ENCODE results near the gene RIPPLY2.

Gene RIPPLY2

DNA sequence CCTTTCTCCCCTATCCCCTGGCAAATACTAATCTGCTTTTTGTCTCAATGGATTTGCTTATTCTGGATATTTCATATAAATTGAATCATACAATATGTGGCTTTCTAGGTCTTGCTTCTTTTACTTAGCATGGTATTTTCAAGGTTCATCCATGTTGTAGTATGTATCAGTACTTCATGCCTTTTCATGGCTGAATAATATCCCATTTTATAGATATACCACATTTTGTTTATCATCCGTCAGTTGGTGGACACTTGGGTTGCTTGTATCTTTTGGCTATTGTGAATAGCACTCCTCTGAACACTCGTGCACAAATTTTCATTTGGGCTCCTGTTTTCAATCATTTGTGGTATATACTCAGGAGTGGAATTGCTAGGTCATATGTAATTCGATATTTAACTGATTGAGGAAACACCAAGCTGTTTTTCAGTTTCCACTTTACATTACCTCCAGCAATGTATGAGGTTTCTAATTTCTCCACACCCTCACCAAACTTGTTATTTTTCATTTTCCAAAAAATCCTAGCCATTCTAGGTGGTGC, 30.5 kb upstream of the RIPPLY2 start:
- H3K27ac ChIP-seq: no peak overlapping the region
- no peak for TF ChIP-seq ZFX (IDR thresholded peaks at IDR 0.05; ENCODE audit: borderline replicate concordance)
- TF ChIP-seq, protein P1, sequence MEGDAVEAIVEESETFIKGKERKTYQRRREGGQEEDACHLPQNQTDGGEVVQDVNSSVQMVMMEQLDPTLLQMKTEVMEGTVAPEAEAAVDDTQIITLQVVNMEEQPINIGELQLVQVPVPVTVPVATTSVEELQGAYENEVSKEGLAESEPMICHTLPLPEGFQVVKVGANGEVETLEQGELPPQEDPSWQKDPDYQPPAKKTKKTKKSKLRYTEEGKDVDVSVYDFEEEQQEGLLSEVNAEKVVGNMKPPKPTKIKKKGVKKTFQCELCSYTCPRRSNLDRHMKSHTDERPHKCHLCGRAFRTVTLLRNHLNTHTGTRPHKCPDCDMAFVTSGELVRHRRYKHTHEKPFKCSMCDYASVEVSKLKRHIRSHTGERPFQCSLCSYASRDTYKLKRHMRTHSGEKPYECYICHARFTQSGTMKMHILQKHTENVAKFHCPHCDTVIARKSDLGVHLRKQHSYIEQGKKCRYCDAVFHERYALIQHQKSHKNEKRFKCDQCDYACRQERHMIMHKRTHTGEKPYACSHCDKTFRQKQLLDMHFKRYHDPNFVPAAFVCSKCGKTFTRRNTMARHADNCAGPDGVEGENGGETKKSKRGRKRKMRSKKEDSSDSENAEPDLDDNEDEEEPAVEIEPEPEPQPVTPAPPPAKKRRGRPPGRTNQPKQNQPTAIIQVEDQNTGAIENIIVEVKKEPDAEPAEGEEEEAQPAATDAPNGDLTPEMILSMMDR (IDR thresholded peaks at IDR 0.05): no peak

GRCh38 chr6:83824388-83824801, 28.8 kb upstream of the RIPPLY2 start:
- no peak overlapping the region for H3K27ac ChIP-seq
- TF ChIP-seq ZFX (IDR thresholded peaks at IDR 0.05; ENCODE audit: borderline replicate concordance): no peak
- TF ChIP-seq, protein P1 (IDR thresholded peaks at IDR 0.05): no peak

GRCh38 chr6:83824831-83825230, 28.3 kb upstream of the RIPPLY2 start:
- no peak overlapping the region for H3K27ac ChIP-seq
- TF ChIP-seq, protein P1 (IDR thresholded peaks at IDR 0.05): no peak
- TF ChIP-seq ZFX (IDR thresholded peaks at IDR 0.05; ENCODE audit: borderline replicate concordance): no peak

DNA sequence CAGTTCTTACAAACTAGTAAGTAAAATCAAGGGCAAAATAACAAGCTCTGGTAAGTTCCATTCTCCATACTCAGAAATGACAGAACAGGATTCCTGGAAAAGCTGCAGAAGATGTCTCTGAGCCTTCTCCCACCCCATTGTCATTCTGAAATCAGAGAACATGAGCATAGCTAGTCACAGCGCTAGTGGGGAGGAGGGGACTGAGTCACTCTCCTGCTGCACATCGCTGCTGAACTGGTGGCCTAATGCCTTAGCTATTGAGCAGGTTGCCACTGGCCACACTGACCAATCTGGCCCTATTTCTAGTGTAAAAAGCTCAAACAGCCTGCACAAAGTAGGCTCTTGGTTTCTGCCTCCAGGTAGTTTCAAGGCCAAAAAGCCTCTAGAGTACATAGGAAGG, 26.1 kb upstream of the RIPPLY2 start:
- TF ChIP-seq ZFX (IDR thresholded peaks at IDR 0.05; ENCODE audit: borderline replicate concordance): no peak
- TF ChIP-seq, protein P1 (IDR thresholded peaks at IDR 0.05): no peak
- no peak overlapping the region for H3K27ac ChIP-seq

DNA sequence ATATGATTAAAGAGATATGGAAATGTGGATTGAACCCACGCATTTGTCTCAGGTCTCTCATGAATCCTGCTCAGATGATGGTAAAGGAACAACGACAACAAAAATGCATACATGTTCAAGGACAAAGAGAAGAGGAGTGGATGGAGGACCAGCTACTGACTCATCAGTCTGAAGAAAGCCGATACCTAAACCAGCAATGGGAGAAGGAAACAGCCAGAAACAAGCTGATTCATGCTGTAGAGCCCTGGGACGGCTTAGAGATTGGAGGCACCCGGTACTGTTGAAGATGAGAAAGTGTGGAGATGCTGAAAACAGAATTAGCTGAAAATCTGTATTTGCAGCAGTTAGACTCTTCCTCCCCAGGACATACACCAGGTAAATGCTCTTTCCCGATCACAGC, 14.4 kb upstream of the RIPPLY2 start:
- no peak overlapping the region for H3K27ac ChIP-seq
- TF ChIP-seq ZFX (IDR thresholded peaks at IDR 0.05; ENCODE audit: borderline replicate concordance): no peak
- TF ChIP-seq, protein P1 (IDR thresholded peaks at IDR 0.05): no peak

DNA sequence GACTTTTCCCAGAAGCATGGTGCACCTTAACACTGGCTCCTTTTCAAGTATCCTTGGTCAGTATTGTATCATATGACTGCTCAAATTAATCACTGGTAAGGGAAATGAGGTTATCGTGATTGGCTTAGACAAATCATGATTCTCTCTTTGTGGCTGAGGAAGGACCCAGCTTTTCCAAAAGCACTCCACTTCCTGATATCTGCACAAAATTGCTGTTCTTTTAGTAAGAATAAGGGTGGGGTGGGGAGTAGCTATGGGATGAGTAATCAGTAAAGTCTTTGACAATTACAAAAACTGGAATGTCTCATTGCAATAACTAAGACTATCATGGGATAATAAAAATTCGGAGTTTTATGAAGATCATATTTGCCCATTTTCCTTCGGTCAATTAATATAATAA, 9.0 kb upstream of the RIPPLY2 start:
- TF ChIP-seq, protein P1 (IDR thresholded peaks at IDR 0.05): no peak
- no peak for TF ChIP-seq ZFX (IDR thresholded peaks at IDR 0.05; ENCODE audit: borderline replicate concordance)

GRCh38 chr6:83846291-83846690, 6.9 kb upstream of the RIPPLY2 start:
- H3K27ac ChIP-seq: no peak overlapping the region
- TF ChIP-seq, protein P1 (IDR thresholded peaks at IDR 0.05): no peak
- TF ChIP-seq ZFX (IDR thresholded peaks at IDR 0.05; ENCODE audit: borderline replicate concordance): no peak

More for the DNA sequence above, 9.0 kb upstream of the RIPPLY2 start:
- no peak overlapping the region for H3K27ac ChIP-seq
